HUDEP-2 (cell line): ENCODE results near the gene COL16A1.

Experiments
- DNase-seq, 76 experiments: peaks; one replicate each; lab custom pipeline; 2025; ENCODE audit not compliant: unreplicated experiment in 76 of 76; lab: John Stamatoyannopoulos, UW

COL16A1 gene

GRCh38 chr1:31614414-31615005 lies 89.3 kb downstream of the COL16A1 start:
- no peak for DNase-seq

DNA sequence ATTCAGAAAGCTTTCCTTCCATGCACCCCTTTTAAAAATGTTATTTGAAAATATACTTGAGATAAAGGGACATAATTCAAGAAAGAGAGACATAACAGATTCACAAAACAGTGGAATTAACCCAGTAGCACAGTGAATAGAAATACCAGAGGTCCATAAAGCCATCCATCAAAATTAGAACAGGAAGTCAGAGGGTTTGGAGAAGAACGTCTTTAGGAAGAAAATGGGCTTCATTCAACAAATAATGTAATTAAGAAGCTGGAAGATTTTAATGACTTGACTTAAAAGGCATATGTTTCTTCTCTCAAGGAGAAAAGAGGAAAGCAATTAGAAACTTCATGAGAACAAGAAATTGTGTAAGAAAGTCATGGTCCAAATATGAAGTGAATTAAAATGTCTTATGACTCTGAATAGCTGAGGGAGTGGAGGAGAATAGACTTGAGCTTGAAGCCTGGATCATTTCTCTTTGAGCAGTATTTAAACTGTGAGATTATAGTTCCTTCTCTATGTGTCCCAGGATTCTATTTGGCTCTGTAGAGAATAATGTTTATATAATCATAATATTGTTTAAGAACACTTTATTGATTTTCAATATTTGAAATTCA lies 94.2 kb downstream of the COL16A1 start:
- DNase-seq = no peak

DNA sequence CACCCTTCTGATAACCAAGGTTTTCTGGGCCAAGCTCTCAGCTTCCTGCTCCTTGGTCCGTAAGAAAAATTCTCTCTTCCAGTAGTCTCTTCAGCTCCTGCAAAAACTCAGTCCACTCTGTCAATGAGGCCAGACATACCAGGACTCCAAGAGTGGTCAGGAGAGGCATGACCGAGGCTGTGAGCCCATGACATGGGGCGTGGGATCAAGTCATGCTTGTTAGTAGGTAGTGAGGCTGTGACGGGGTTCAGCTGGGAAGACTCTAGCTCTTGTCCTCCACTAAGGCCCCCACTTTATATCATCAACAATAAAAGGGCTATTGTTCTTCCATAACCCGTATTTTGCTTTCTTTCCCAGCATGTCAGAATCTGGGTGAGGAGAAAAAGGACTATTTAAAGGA lies 96.5 kb downstream of the COL16A1 start:
- no peak for DNase-seq

DNA sequence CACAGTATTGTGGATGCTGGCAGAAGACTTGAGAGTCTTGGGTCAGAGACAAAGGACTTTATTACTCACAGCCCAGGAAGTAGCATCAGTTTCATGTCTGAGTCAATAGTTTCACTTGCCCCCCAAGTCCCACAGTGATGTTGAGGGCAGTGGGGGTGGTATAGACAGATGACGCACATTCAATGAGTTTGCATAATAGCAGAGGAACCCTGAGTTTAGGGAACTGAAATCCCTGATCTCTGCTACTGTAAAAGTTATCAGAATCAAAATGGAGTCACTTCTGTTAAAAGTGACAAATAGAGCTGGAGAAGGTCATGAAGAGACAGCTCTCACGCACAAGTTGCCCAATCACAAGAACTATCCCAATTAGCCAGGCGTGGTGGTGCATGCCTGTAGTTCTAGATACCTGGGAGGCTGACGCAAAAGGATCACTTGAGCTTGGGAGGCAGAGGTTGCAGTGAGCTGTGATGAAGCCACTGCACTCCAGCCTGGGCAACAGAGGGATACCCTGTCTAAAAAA lies 97.8 kb downstream of the COL16A1 start:
- DNase-seq = no peak
